SK-N-SH treated with all-trans-retinoic acid at 6 μM for 48 hours (cell line): ENCODE measurements around the gene RAPGEFL1.

Experiments
- ATAC-seq: fragments of 200-7000 bp; cut with Tn5 transposase; 3 replicates; pipeline ENCODE4 v1.9.1; 2020; ENCODE audit warnings: mild to moderate bottlenecking, moderate library complexity
- ARNTL ChIP-seq: fragments of 450-650 bp; formaldehyde crosslinking; IDR thresholded peaks from 2 replicates; pipeline ENCODE4 v1.5.0; 2020; ENCODE audit warnings: low read depth, mild to moderate bottlenecking, moderate library complexity, borderline replicate concordance
- BACH2 ChIP-seq: fragments of 250-450 bp; sonication (Bioruptor Pico); IDR thresholded peaks from 2 replicates; pipeline ENCODE4 v1.9.0; 2021; ENCODE audit warnings: mild to moderate bottlenecking, borderline replicate concordance
- CSDC2 ChIP-seq: fragments of 250-450 bp; sonication (Bioruptor Pico); IDR thresholded peaks from 2 replicates; pipeline ENCODE4 v1.5.0; 2020; ENCODE audit warnings: mild to moderate bottlenecking, moderate library complexity
- CSRNP3 ChIP-seq: fragments of 250-450 bp; sonication (Bioruptor Pico); IDR thresholded peaks from 2 replicates; pipeline ENCODE4 v1.5.1; 2021; ENCODE audit warnings: mild to moderate bottlenecking, moderate library complexity
- ESRRG ChIP-seq: fragments of 250-450 bp; sonication (Bioruptor Pico); IDR thresholded peaks from 2 replicates; pipeline ENCODE4 v1.6.1; 2021; ENCODE audit warnings: mild to moderate bottlenecking
- GLIS3 ChIP-seq: fragments of 250-450 bp; sonication (Bioruptor Pico); IDR thresholded peaks from 2 replicates; pipeline ENCODE4 v1.5.0; 2020; ENCODE audit warnings: mild to moderate bottlenecking, moderate library complexity
- ISL1 ChIP-seq: fragments of 250-450 bp; sonication (Bioruptor Pico); IDR thresholded peaks from 2 replicates; pipeline ENCODE4 v2.1.2; 2022; ENCODE audit warnings: mild to moderate bottlenecking, moderate library complexity
- OSR1 ChIP-seq: fragments of 250-450 bp; sonication (Bioruptor Pico); IDR thresholded peaks from 2 replicates; pipeline ENCODE4 v1.8.0; 2022; ENCODE audit warnings: moderate library complexity, mild to moderate bottlenecking, inconsistent platforms
- PATZ1 ChIP-seq: fragments of 250-450 bp; sonication (Bioruptor Pico); IDR thresholded peaks from 2 replicates; pipeline ENCODE4 v1.8.0; 2020; ENCODE audit warnings: mild to moderate bottlenecking, moderate library complexity, borderline replicate concordance
- PPARA ChIP-seq: fragments of 250-450 bp; sonication (Bioruptor Pico); IDR thresholded peaks from 2 replicates; pipeline ENCODE4 v1.5.0; 2020; ENCODE audit warnings: mild to moderate bottlenecking, borderline replicate concordance
- RARB ChIP-seq: fragments of 250-450 bp; sonication (Bioruptor Pico); IDR thresholded peaks from 2 replicates; pipeline ENCODE4 v1.8.0; 2021; ENCODE audit warnings: mild to moderate bottlenecking, moderate library complexity
- SNAI2 ChIP-seq: fragments of 250-450 bp; sonication (Bioruptor Pico); IDR thresholded peaks from 2 replicates; pipeline ENCODE4 v1.5.0; 2020; ENCODE audit warnings: mild to moderate bottlenecking, moderate library complexity
- TCF4 ChIP-seq: fragments of 250-450 bp; sonication (Bioruptor Pico); IDR thresholded peaks from 2 replicates; pipeline ENCODE4 v1.8.0; 2021; ENCODE audit warnings: mild to moderate bottlenecking, moderate library complexity, borderline replicate concordance
- TOX ChIP-seq: fragments of 250-450 bp; sonication (Bioruptor Pico); IDR thresholded peaks from 2 replicates; pipeline ENCODE4 v1.8.0; 2021; ENCODE audit warnings: mild to moderate bottlenecking, moderate library complexity, borderline replicate concordance
- TSHZ2 ChIP-seq: fragments of 250-450 bp; sonication (Bioruptor Pico); IDR thresholded peaks from 2 replicates; pipeline ENCODE4 v1.5.0; 2020; ENCODE audit warnings: mild to moderate bottlenecking, moderate library complexity
- ZC3H10 ChIP-seq: fragments of 250-450 bp; sonication (Bioruptor Pico); IDR thresholded peaks from 2 replicates; pipeline ENCODE4 v1.5.1; 2021; ENCODE audit warnings: mild to moderate bottlenecking, moderate library complexity
- ZFP3 ChIP-seq: fragments of 250-450 bp; sonication (Bioruptor Pico); IDR thresholded peaks from 2 replicates; pipeline ENCODE4 v1.5.0; 2020; ENCODE audit warnings: mild to moderate bottlenecking, moderate library complexity
- ZFP30 ChIP-seq: fragments of 450-650 bp; formaldehyde crosslinking; IDR thresholded peaks from 2 replicates; pipeline ENCODE4 v1.5.0; 2022; ENCODE audit warnings: mild to moderate bottlenecking, moderate library complexity
- ZNF565 ChIP-seq: fragments of 450-650 bp; formaldehyde crosslinking; conservative IDR thresholded peaks from 2 replicates; pipeline ENCODE4 v1.5.0; 2020; ENCODE audit warnings: low read depth, mild to moderate bottlenecking, moderate library complexity
- ZNF70 ChIP-seq: fragments of 450-650 bp; formaldehyde crosslinking; IDR thresholded peaks from 2 replicates; pipeline ENCODE4 v1.5.0; 2020; ENCODE audit warnings: mild to moderate bottlenecking, moderate library complexity
- ZNF8 ChIP-seq: fragments of 450-650 bp; formaldehyde crosslinking; IDR thresholded peaks from 2 replicates; pipeline ENCODE4 v1.5.0; 2020; ENCODE audit warnings: mild to moderate bottlenecking, moderate library complexity

Gene RAPGEFL1

GRCh38 chr17:40145476-40145875 is 31.8 kb upstream of the RAPGEFL1 start:
- TF ChIP-seq TCF4 (CRISPR knock-in tag) (no peak), ARNTL (no peak), ZNF565 (CRISPR knock-in tag) (no peak), SNAI2 (CRISPR knock-in tag) (no peak), ESRRG (no peak), CSDC2 (CRISPR knock-in tag) (no peak), ZNF8 (CRISPR knock-in tag) (no peak), OSR1 (CRISPR knock-in tag) (no peak), ZFP3 (CRISPR knock-in tag) (no peak), BACH2 (no peak), ZNF70 (CRISPR knock-in tag) (no peak), TOX (CRISPR knock-in tag) (no peak), RARB (CRISPR knock-in tag) (no peak), GLIS3 (CRISPR knock-in tag) (no peak), PPARA (no peak), ISL1 (CRISPR knock-in tag) (no peak), ZC3H10 (CRISPR knock-in tag) (no peak), TSHZ2 (CRISPR knock-in tag) (no peak), CSRNP3 (CRISPR knock-in tag) (no peak)
- TF ChIP-seq, all 23 proteins: peak for 0
- ATAC-seq: no peak

GRCh38 chr17:40148527-40148926 is 28.7 kb upstream of the RAPGEFL1 start:
- no peak for ATAC-seq
- TF ChIP-seq ZC3H10 (CRISPR knock-in tag) (no peak), OSR1 (CRISPR knock-in tag) (no peak), ZFP30 (no peak), TOX (CRISPR knock-in tag) (no peak), ESRRG (no peak), TSHZ2 (CRISPR knock-in tag) (no peak), CSRNP3 (CRISPR knock-in tag) (no peak), GLIS3 (CRISPR knock-in tag) (no peak), ZNF70 (CRISPR knock-in tag) (no peak), BACH2 (no peak), SNAI2 (CRISPR knock-in tag) (no peak), PATZ1 (CRISPR knock-in tag) (no peak), ZNF565 (CRISPR knock-in tag) (no peak), CSDC2 (CRISPR knock-in tag) (no peak)
